Measurements from ENCODE around the gene CAMK1. TPM values are rescaled to one million over a fixed set of nuclear protein-coding genes. Genes with fewer than 3 reads are reported as not detected.

The CAMK1 gene
- total RNA-seq, 2 donors from 2014 or later: 10.9 to 34.9 TPM

GRCh38 chr3:9750556-9751411, 19.0 kb downstream of the CAMK1 start:
- DNase-seq: no peak
- intact Hi-C loops (cut with DNase I): no loop called here
- 40 to 43% methylated on average over 17 of the region's 17 CpGs for WGBS, 2 donors

DNA sequence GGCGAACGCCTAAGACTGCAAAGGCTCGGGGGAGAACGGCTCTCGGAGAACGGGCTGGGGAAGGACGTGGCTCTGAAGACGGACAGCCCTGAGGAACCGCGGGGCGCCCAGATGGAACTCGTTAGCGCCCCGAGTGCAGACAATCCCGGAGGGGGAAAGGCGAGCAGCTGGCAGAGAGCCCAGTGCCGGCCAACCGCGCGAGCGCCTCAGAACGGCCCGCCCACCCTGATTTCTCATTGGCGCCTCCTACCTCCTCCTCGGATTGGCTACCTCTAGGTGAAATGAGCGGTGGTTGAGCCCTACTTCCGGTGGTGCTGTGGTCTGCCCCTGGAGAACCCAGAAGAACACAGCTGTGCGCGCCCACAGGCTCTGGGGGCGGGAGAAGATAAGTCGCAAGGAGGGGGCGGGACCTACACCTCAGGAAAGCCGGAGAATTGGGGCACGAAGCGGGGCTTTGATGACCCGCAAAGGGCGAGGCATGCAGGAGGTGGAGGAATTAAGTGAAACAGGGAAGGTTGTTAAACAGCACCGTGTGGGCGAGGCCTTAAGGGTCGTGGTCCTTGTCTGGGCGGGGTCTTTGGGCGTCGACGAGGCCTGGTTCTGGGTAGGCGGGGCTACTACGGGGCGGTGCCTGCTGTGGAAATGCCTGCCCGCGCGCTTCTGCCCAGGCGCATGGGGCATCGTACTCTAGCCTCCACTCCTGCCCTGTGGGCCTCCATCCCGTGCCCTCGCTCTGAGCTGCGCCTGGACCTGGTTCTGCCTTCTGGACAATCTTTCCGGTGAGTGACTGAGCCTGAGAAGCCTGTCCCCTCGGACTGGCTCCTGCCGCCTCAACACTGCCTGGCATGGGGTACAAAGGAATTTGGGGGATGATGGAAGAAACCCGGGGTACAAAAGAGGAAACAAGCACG, 19.8 kb downstream of the CAMK1 start, which contains the start of gene OGG1:
Gene OGG1 (plus strand): TSS at position 308 of the 911 bp plus-strand sequence. CDS start 335 bp downstream, at position 643.
- WGBS, 2 donors: 0 to 1% methylated on average over 42 to 60 of the region's 60 CpGs
- no peaks in the 10 kb centered on the region for H3K9me3 ChIP-seq
- H3K27me3 ChIP-seq: no peaks in the 10 kb centered on the region
- TF ChIP-seq POLR2A (IDR thresholded peaks at IDR 0.05) (peak; percentile 57 to 84 (median 77)), CTCF (IDR thresholded peaks at IDR 0.05) (peak in 2 of 7 experiments; percentile 16 to 19)
- ATAC-seq: peak; percentile 98
- peak within 1 kb of the TSS; percentile 73 to 96 (median 86) for H3K27ac ChIP-seq
- peak within 1 kb of the TSS; percentile 35 to 64 for H3K4me3 ChIP-seq
- intact Hi-C loops (cut with DNase I): no loop called here
- peaks cover 0 to 18% of the 10 kb centered on the region in 2 donors for H3K36me3 ChIP-seq (replicated peaks in 1 of 2; ENCODE audit: insufficient read depth in 1 of 2, low read depth in 2 of 2)
- H3K4me1 ChIP-seq: peaks cover 26% of the 10 kb centered on the region
- DNase-seq: peak; percentile 98 to 99 (median 98)

More at GRCh38 chr3:9750556-9751411, 19.0 kb downstream of the CAMK1 start:
- H3K27me3 ChIP-seq: no peaks in the 10 kb centered on the region
- H3K36me3 ChIP-seq (replicated peaks in 1 of 2; ENCODE audit: insufficient read depth in 1 of 2, low read depth in 2 of 2): peaks cover 0 to 10% of the 10 kb centered on the region in 2 donors
- no peaks in the 10 kb centered on the region for H3K9me3 ChIP-seq
- H3K4me3 ChIP-seq: peak overlapping the region; percentile 35 to 64
- TF ChIP-seq CTCF (IDR thresholded peaks at IDR 0.05) (no peak), POLR2A (IDR thresholded peaks at IDR 0.05) (no peak)
- ATAC-seq: no peak
- H3K4me1 ChIP-seq: peaks cover 26% of the 10 kb centered on the region
- H3K27ac ChIP-seq: peak overlapping the region in 3 of 4 donors; percentile 73 to 96 (median 90)

DNA sequence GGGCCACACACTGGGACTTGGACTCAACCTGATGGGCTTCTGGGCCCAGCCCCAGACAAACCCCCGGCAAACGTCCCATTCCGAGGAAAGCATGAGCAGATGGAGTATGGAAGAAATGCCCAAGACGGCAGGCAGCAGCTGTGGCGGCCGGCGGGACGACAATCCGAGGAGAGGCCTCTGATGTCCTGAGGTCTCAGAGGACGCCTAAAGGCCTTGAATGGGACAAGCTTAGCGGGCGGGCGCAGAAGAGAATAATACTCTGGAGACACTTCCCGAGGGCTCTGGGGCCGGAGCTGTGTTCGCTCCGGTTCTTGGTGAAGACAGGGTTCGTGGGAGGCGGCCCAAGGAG, 20.5 kb downstream of the CAMK1 start:
- Histone ChIP-seq H3K27ac (peak overlapping the region; percentile 73 to 96 (median 86)), H3K9me3 (no peaks in the 10 kb centered on the region), H3K27me3 (no peaks in the 10 kb centered on the region), H3K4me3 (peak overlapping the region; percentile 23 to 64), H3K4me1 (peaks cover 26% of the 10 kb centered on the region), H3K36me3 (replicated peaks in 1 of 2; ENCODE audit: insufficient read depth in 1 of 2, low read depth in 2 of 2) (peaks cover 0 to 22% of the 10 kb centered on the region in 2 donors)
- intact Hi-C loops (cut with DNase I): no loop called here
- WGBS, 2 donors: 5 to 7% methylated on average over 16 to 19 of the region's 19 CpGs
- DNase-seq: no peak
- TF ChIP-seq CTCF (IDR thresholded peaks at IDR 0.05) (no peak), POLR2A (IDR thresholded peaks at IDR 0.05) (no peak)
- peak; percentile 25 for ATAC-seq

- Histone ChIP-seq H3K27ac (no peak overlapping the region), H3K4me1 (peaks cover 26% of the 10 kb centered on the region), H3K27me3 (no peaks in the 10 kb centered on the region), H3K36me3 (replicated peaks in 1 of 2; ENCODE audit: insufficient read depth in 1 of 2, low read depth in 2 of 2) (peaks cover 0 to 33% of the 10 kb centered on the region in 2 donors), H3K4me3 (no peak overlapping the region), H3K9me3 (no peaks in the 10 kb centered on the region)
- ATAC-seq (no peak), DNase-seq (no peak)
- WGBS, 2 donors: 96 to 100% methylated on average over 1 to 2 of the region's 2 CpGs
- intact Hi-C loops (cut with DNase I): no loop called here
- no peak for TF ChIP-seq CTCF (IDR thresholded peaks at IDR 0.05)
Observed at GRCh38 chr3:9748031-9748430, 21.7 kb downstream of the CAMK1 start.

Measured in body of pancreas (tissue), 4 donors.